NOMO-1 treated with DMSO at 0.1 percent for 48 hours (cell line): ENCODE measurements around the gene SSUH2.

Experiments
- DNase-seq: peaks from one replicate; lab custom pipeline; 2025; ENCODE audit not compliant: unreplicated experiment; lab: John Stamatoyannopoulos, UW

Gene SSUH2

GRCh38 chr3:8643693-8644365, 769 bp downstream of the SSUH2 start:
- no peak for DNase-seq

- DNase-seq: no peak
Observed at GRCh38 chr3:8642001-8642400, 2.6 kb downstream of the SSUH2 start.

GRCh38 chr3:8641472-8641871, 3.1 kb downstream of the SSUH2 start:
- no peak for DNase-seq

- DNase-seq: no peak
Observed at GRCh38 chr3:8640223-8640622, 4.4 kb downstream of the SSUH2 start.

GRCh38 chr3:8639659-8640000, 5.0 kb downstream of the SSUH2 start:
- DNase-seq: no peak

GRCh38 chr3:8638994-8639658, 5.5 kb downstream of the SSUH2 start:
- no peak for DNase-seq

- DNase-seq: no peak
Observed at GRCh38 chr3:8637348-8637747, 7.2 kb downstream of the SSUH2 start.

- no peak for DNase-seq
Observed at GRCh38 chr3:8635631-8636030, 9.0 kb downstream of the SSUH2 start.

GRCh38 chr3:8635125-8635524, 9.5 kb downstream of the SSUH2 start:
- DNase-seq: no peak

- no peak for DNase-seq
Observed at GRCh38 chr3:8632402-8633237, 12.0 kb downstream of the SSUH2 start.

- no peak for DNase-seq
Observed at GRCh38 chr3:8631661-8632060, 12.9 kb downstream of the SSUH2 start.

- DNase-seq: peak; percentile 64
Observed at GRCh38 chr3:8629151-8630021, 15.2 kb downstream of the SSUH2 start.

- no peak for DNase-seq
Observed at GRCh38 chr3:8627949-8628348, 16.6 kb downstream of the SSUH2 start.

GRCh38 chr3:8627201-8627940, 17.2 kb downstream of the SSUH2 start:
- DNase-seq: no peak

GRCh38 chr3:8625991-8626390, 18.6 kb downstream of the SSUH2 start:
- DNase-seq: no peak

- no peak for DNase-seq
Observed at GRCh38 chr3:8624612-8625011, 20.0 kb downstream of the SSUH2 start.

GRCh38 chr3:8623741-8624140, 20.9 kb downstream of the SSUH2 start:
- DNase-seq: no peak

GRCh38 chr3:8622873-8623691, 21.5 kb downstream of the SSUH2 start:
- no peak for DNase-seq

GRCh38 chr3:8621872-8622271, 22.7 kb downstream of the SSUH2 start:
- no peak for DNase-seq

- DNase-seq: no peak
Observed at GRCh38 chr3:8621141-8621540, 23.5 kb downstream of the SSUH2 start.
